HG03097 (cell line): ENCODE measurements around the gene LRFN5.
"Not testable (repeated sequence)": the region's sequence is repeated elsewhere in the genome, so short reads cannot be mapped to it uniquely, and the experiment has no call there.

Experiments used
- ATAC-seq: cut with Tn5 transposase; IDR thresholded peaks from one replicate; pipeline ENCODE4 v1.9.1; 2021; ENCODE audit not compliant: unreplicated experiment, low FRiP score

The LRFN5 gene

DNA sequence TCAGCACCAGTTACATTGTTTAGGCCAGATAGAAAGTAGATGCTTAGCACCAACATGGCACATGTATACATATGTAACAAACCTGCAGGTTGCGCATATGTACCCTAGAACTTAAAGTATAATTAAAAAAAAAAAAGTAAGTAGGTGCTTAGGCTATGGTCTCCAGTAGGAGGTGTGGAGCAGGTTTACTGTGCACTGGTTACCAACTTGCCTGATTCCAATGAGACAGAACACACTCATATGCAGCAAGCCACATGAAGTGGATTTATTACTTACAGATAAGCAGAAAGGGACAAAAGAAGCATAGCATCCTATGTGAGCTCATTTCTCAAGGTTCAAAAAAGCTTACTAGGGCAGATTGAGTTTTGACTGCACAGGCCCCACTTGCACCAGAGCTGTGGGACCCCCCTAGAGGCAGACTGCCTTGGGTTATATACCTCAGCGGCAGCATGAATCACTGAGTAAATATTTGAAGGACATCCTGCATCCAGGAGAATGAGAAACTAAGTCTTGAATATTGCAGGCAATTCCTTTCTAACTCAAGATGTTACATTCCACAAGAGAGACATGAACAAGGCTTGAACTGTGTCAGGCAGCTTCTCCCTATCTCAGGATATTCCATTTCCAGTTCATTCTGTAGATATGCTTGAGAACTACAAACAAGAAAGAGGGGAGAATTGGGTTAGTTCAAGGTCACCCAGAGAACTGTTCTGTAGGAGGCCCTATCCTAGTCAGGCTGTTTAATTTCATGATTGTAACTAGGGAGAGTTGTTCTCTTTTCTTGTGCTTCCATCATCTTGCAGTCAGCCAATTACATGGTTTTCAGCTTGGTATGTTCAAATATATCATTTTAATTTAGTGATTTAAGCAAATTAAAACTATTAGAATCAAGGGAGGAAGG lies 30.1 kb downstream of the LRFN5 start:
- no peak for ATAC-seq

DNA sequence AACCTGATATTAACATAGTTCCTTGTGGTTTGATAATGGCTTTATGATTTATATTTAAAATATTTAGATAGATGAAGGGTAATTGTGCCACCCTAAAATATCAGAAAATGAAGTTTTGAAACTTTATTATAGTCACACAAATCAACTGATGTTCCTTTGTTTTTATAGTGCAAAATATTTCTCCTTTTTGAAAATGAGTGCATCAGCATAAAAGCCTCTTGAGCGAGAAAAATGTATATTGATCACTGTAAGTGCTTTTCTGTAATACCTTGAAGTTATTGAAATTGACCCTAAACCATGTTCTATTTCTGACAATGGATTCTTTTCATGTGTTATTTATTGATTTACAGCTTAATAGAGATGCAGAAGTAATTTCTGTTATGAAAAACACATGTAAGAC lies 35.0 kb downstream of the LRFN5 start:
- no peak for ATAC-seq

DNA sequence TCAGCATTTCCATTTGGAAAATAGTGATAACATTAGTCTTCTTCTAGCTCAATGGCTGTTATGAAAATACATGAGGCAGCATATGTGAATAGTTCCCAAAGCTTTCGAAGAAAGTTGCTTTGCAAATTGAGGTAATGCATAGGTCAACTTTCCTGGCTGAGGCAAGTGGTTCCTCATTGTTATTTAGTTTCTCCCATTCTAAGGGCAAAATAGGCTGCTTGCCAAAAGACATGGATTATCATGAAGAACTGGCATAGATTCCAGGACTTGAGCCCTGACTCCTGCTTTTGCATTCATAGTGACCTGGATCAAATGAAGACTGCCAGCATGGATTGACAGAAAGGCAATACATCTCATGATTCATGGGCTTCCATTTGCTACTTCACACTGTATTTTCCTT lies 35.7 kb downstream of the LRFN5 start:
- no peak for ATAC-seq

DNA sequence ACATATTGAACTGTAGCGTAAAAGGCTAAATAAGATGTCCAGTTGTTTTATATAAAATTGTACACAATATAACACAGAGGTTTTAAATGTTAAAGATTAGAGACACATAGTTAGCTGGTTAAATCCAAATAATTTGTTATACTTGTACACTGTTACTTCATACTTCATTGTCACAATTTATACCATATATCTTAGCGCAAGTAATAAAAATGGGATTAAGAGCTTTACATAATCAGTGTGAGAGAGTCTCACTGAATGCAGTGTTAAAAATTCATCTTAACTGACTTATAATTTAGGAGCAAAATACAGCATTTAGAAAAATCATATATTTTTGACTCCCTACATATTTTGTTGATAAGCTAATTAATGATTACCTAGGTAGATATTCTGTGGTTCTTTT lies 36.1 kb downstream of the LRFN5 start:
- no peak for ATAC-seq

DNA sequence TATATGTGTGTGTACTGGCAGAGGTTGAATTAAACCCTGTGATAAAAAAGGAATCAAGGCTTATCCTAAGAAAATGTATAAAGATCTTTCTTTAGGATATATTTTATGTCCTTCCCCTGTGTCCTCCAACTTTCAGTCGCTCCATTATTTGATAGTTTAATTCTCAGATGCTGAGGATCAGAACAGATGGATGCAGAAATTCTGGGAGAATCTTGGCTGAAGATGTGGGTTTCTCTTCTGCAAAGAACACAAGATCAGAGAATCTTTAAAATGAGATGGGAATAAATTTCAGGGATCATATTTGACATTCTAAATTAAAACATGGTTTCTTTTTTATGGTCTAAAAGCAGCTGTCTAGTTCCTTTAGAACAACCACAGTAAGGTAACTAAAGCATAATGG lies 37.9 kb downstream of the LRFN5 start:
- ATAC-seq, result no peak

DNA sequence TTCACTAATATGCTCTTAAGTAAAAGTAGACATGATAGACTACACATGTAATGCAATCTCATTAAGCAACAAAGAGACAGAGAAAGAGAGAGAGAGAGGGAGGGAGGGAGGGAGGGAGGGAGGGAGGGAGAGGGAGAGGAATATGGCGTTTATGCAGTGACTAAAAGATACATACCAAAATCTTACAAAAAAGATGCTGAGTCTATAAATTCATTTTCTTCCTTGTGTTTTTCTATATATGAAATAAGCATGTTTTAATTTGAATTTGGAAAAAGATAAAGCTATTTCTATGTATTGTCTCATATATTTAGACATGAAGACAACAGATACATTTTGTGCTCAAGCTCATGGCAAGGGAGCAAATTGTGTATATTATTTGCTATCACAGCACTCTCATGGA lies 44.1 kb downstream of the LRFN5 start:
- ATAC-seq, result no peak

DNA sequence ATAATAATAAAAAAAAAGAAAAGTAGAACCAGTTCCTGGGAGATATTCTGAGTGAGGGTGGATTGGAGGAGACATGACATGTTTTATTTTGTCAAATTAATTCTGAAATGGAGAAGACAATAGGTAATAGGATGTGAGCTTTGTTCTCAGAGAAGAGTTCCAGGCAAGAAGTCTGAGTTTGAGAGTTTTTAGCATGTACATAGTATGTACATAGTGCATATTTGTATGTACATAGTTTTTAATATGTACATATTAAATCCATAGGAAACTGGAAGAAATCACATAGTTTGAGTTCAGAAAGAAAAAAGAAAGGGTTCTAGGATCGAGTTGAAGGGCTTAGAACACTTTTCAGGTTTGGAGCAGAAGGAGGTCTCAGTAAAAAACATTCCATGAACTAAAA lies 47.5 kb downstream of the LRFN5 start:
- ATAC-seq, result no peak

DNA sequence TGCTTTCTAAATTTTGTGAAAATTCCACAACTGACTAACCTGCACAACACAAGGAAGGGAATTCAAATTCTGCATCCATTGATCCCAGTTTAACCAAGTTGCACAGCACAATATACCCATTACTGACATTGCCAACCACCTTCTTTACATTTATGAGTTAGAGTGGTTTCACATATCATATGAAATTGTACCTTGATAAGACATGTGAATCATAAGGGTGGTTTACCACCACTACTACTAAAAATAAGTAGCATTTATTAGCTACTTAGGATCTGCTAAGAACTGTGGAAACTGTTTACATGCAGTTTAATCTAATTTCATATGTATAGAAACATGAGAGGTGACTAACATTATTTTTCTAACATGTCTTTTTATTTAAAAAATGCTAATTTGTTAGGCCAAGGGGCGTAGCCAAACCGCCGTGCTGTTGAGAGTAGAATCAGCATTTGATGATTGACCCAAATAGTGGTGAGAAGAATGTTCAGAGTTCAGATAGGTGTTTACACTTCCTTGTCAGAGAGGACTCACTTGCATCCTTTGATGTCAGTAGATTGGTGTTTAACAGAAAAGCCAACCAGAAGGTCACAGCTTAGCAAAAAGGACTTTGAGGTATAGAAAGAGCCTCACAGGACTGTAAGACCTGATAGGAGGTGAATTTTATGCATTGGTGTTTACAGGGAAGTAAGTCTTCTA lies 56.2 kb downstream of the LRFN5 start:
- no peak for ATAC-seq

DNA sequence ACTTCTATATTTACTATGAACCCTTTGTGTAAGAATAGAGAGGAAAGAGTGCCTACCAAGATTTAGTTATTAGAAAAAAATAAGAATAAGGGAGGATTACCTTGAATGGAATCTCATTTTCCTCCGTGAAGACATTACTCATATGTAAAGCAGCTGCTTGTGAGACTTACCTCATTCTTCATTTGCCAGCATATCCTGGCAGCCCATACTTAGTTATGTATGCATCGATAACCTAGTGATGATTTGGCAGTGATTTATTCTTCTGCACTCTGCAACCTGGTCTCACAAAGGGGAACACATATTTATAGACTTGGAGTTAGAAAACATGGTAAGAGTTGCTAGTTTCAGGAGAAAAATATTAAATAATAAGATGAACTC lies 56.8 kb downstream of the LRFN5 start:
- ATAC-seq, result no peak

DNA sequence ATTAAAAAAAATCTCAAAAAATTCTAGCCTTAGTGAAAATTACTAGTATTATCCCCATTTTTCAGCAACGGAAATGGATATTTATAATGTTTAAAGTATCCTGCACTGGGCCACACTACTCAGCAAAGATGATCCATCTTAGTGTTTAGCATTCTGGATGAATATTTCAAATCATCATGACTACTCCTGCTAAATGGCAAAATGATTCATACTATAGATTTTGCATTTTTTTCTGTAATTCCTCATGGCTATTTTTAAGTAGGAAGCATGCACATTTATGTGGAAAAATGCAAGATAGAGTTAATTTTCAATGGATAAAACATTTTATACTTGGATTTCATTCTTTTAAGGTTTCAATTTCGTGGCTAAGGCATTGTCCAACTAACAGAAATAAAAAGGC lies 59.6 kb downstream of the LRFN5 start:
- ATAC-seq, result no peak

DNA sequence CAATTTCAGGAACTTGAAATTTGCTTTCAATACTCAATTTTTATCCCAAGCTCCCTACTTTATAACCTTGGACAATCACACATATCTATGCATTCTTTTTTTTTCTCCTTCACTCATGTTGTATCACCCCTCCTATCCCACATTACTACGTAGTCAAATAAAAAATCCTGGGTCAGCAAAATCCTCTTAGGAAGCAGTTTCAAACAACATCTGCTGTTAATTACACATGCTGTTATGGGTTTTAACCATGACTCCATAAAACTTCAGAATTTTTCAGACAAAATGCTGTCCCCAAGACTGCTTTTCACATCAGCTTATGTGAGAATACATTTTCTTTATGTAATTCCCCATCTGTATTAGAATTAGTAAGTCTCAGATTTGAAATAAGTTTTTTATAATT lies 61.7 kb downstream of the LRFN5 start:
- ATAC-seq, result no peak

DNA sequence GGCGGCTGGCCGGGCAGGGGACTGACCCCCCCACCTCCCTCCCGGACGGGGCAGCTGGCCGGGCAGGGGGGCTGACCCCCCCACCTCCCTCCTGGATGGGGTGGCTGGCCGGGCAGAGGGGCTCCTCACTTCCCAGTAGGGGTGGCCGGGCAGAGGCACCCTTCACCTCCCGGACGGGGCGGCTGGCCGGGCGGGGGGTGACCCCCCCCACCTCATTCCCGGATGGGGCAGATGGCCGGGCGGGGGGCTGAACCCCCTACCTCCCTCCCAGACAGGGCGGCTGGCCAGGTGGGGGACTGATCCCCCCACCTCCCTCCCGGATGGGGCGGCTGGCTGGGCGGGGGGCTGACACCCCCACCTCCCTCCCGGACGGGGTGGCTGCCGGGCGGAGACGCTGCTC lies 66.9 kb downstream of the LRFN5 start:
- not testable (repeated sequence) for ATAC-seq

DNA sequence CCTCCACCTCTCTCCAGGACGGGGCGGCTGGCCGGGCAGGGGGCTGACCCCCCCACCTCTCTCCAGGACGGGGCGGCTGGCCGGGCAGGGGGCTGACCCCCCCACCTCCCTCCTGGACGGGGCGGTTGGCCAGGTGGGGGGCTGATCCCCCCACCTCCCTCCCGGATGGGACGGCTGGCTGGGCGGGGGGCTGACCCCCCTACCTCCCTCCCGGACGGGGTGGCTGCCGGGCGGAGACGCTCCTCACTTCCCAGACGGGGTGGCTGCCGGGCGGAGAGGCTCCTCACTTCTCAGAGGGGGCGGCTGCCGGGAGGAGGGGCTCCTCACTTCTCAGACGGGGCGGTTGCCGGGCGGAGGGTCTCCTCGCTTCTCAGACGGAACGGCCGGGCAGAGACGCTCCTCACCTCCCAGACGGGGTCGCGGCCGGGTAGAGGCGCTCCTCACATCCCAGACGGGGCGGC lies 67.9 kb downstream of the LRFN5 start:
- ATAC-seq, result not testable (repeated sequence)

DNA sequence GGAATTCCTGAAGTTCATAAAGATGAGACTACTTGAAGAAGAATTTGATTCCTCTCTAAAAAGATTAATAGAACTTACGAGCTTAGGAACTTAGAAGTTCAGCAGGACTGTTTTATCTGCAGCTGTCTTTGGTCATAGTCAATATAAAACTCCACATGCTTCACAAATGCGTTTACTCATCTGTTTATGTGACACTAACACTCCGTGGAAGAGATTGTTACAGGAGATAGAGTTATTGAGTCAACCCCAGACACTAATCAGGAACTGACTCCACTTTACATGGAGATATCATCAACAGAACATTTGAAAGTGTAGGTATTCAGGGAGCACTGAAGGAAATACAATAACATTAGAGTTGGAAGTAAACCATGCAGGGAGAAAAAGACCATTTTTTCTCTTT lies 92.8 kb downstream of the LRFN5 start:
- no peak for ATAC-seq

DNA sequence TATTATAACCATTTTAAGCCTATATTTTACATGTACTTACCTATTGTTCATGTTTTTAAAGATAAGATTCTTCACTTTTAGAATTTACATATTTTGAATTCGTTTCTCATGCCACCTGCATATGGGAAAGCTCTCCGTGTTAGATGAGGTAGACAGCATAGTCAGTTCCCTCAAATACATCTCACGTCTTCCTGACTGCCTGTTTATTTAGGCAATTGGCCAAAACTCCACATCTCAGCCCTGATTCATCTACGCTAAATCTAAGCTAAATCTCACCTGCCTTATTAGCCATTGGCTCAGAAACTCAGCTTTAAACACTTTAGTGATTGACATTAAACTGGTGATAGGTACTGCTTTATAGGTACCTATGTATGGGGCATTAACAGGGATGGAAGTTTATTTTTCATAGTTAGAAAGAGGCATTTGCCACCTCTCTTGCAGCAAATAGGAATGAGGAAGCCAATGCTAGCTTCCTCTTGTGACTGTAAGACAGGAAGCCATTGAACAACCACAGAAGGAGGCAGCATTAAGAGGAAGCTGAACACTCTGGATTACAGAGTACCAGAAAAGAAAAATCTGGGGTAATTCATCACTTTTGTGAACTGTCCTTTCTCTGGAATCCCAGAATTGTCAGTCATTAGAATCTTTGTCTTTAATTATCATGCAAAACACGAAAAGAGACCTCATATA lies 111.9 kb downstream of the LRFN5 start:
- ATAC-seq, result no peak

DNA sequence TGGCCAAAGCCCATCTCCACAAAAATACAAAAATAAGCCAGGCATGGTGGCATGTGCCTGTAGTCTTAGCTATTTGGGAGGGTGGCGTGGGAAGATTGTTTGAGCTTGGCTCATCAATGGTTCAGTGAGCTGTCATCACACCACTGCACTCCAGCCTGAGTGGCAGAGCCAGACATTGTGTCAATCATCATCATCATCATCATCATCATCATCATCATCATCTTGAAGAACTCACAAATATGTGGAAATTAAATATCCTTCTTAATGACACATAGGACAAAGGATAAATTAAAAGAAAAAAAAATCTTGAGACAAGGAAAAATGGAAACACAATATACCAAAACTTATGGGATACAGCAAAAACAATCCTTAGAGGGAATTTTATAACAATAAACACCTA lies 132.5 kb downstream of the LRFN5 start:
- no peak for ATAC-seq

DNA sequence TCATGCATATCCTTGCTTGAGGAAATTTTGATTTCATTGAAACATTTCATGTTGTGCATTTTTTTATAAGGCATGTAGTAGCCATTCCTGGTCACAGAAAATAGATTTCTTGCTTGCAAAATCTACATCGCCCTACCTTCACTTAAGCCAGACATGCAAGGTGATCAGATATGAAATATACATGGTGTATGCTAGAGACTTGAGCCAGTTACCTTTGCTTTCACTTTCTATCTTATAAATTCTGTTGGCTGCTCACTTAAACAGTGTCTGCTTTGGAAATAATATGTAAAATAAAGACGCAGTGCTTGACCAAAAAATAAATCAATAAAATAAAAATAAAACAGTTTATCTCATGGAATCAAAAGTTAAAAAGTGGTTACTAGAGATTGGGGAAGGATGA lies 136.5 kb downstream of the LRFN5 start:
- no peak for ATAC-seq

DNA sequence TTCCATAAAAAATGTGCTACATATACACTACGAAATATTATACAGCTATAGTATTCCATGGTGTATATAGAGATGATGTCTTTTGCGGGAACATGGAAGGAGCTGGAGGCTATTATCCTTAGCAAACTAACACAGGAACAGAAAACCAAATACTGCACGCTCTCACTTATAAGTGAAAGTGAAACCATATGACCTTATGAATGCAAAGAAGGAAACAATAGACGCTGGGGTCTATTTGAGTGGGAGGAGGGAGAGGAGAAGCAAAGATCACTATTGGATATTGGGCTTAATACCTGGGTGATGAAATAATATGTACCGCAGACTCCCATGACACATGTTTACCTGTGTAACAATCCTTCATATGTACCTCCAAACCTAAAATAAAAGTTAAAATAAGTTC lies 142.8 kb downstream of the LRFN5 start:
- peak; percentile 86 for ATAC-seq

DNA sequence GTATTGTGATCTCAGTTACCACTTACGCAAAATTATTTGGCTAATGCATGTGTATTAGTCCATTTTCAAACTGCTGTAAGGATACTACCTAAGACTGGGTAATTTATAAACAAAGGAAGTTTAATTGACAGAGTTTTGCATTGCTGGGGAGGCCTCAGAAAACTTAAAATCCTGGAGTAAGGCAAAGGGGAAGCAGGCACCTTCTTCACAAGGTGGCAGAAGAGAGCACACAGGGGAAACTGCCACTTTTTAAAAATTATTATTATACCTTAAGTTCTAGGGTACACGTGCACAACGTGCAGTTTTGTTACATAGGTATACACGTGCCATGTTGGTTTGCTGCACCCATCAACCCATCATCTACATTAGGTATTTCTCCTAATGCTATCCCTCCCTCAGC lies 143.9 kb downstream of the LRFN5 start:
- not testable (repeated sequence) for ATAC-seq

DNA sequence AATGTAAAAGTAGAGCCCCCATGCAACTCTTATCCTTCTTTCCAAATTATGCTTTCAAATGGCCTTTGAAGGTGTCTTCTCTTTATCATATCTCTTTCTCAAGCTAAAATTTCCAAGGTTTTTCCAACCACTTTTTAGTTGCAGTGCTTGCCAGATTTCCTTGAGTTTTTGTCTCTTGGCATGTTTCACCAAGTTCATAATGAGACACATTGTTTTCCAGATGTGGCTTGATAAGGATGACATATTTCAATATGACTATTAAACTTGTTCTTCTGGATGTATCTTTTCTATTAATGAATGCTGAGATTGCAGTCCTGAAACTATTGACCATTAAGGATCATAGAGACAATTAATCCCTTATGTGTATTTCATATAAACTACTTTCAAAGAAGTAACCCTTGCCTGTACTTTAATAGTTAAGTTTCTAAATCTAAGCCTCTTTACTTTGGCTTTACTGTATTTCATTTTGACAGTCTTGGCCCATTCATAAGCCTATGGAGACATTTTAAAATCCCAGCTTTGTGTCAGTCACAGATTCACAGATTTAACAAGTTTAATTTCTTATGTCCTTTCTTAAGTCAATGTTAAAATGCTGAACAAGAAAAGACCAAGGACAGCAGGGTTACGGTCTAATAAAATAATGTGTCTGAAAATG lies 151.5 kb downstream of the LRFN5 start:
- ATAC-seq, result no peak

DNA sequence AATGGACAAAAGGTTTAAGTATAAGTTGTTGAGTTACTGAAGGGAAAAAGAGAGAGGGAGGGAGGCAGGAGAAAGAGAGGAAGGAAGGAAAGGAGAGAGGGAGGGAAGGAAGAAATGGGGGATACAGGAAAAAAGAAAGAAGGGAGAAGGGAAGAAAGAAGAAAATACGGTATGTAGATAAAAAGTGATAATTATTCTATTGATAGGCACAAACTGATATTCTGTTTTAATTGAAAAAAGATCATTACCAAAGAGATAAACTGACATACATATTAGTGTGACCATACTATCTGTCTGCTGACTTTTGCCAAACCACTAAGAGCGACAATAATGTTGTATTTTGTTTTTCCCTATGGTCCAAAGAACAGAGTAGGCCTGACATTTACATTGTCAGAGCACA lies 154.5 kb downstream of the LRFN5 start:
- no peak for ATAC-seq
